HepG2 (cell line): ENCODE results near the gene ZNF629. TPM values are rescaled to one million over a fixed set of nuclear protein-coding genes. Genes with fewer than 3 reads are reported as not detected.

Experiments
- ATAC-seq: fragments of 200-7000 bp; cut with Tn5 transposase; 3 replicates; pipeline ENCODE4 v1.9.1; 2020; ENCODE audit warnings: mild to moderate bottlenecking, moderate library complexity
- BruUV-seq: library from RNA; stranded (reverse); fragments of 400-500 nt; replicated peaks from 2 replicates; lab custom pipeline; 2021; lab: Mats Ljungman, UMichigan
- CTCF ChIA-PET: fragments of 300-600 bp; formaldehyde crosslinking; extraction: SDS; loops from one replicate; lab custom pipeline; 2021; ENCODE audit warnings: low total read pairs, inconsistent platforms, low intra/inter-chr PET ratio; lab: Yijun Ruan, JAX
- POLR2A ChIA-PET: fragments of 350-600 bp; sonication (Branson Sonifier 250); formaldehyde crosslinking; loops from one replicate; lab custom pipeline; 2020; ENCODE audit warnings: antibody characterized with exemption, inconsistent platforms; lab: Yijun Ruan, JAX
- DNase-seq: peaks from one replicate; pipeline ENCODE4 v3.0.0-alpha.2; 2015; ENCODE audit warnings: low spot score
- FAIRE-seq: peaks from 3 replicates; lab custom pipeline; 2011; peaks lifted over from hg19 to GRCh38; lab: Jason Lieb, UNC
- H2AFZ ChIP-seq: one replicate; pipeline ENCODE4 v1.6.1; 2011; ENCODE audit warnings: low read length, inconsistent platforms
- H3K27ac ChIP-seq: fragments of 300-600 bp; 3 replicates; pipeline ENCODE4 v1.8.0; 2011; ENCODE audit warnings: mixed run types, mild to moderate bottlenecking, mixed read lengths, low read length, inconsistent platforms; ENCODE audit not compliant: insufficient read depth; ENCODE audit errors: extremely low read length
- H3K27me3 ChIP-seq, 2 experiments: fragments of 200-600 bp in 1 of 2; 2 replicates in 1 of 2; 3 replicates in 1 of 2; pipeline versions ENCODE4 v1.6.0 to v1.8.0; 2011; ENCODE audit warnings: low read length in 2 of 2, mild to moderate bottlenecking in 2 of 2, moderate library complexity in 2 of 2, inconsistent platforms in 1 of 2; ENCODE audit not compliant: insufficient read depth in 2 of 2, control insufficient read depth in 1 of 2
- H3K36me3 ChIP-seq, 2 experiments: fragments of 200-600 bp in 1 of 2; replicated peaks in 1 of 2; 2 replicates in 1 of 2; 3 replicates in 1 of 2; pipeline versions ENCODE4 v1.5.1 to v1.8.0; 2011; ENCODE audit warnings: low read length in 2 of 2, inconsistent platforms in 1 of 2; ENCODE audit not compliant: insufficient read depth in 2 of 2, control insufficient read depth in 1 of 2
- H3K4me1 ChIP-seq: 2 replicates; pipeline ENCODE4 v1.5.1; 2012; ENCODE audit warnings: low read length, inconsistent platforms; ENCODE audit not compliant: insufficient read depth
- H3K4me2 ChIP-seq: 2 replicates; pipeline ENCODE4 v1.6.0; 2011; ENCODE audit warnings: low read depth, low read length, inconsistent platforms
- H3K4me3 ChIP-seq, 3 experiments: fragments of 200-600 bp in 1 of 3; sonication (generic), shearing (Covaris generic) in 1 of 3; replicated peaks in 1 of 3; 2 replicates each; pipeline ENCODE4 v1.5.1; 2011 to 2016; ENCODE audit warnings: low read length in 3 of 3, inconsistent platforms in 2 of 3, low read depth in 2 of 3, mild to moderate bottlenecking in 2 of 3, control low read depth in 1 of 3, mixed read lengths in 1 of 3; ENCODE audit not compliant: insufficient read depth in 1 of 3
- H3K79me2 ChIP-seq: one replicate; pipeline ENCODE4 v1.6.1; 2011; ENCODE audit warnings: low read length, inconsistent platforms; ENCODE audit not compliant: insufficient read depth
- H3K9ac ChIP-seq: 2 replicates; pipeline ENCODE4 v1.6.0; 2011; ENCODE audit warnings: mild to moderate bottlenecking, low read depth, low read length, inconsistent platforms; ENCODE audit not compliant: insufficient read depth
- H3K9me3 ChIP-seq: 2 replicates; pipeline ENCODE4 v1.5.1; 2012; ENCODE audit warnings: mild to moderate bottlenecking, low read length
- H4K20me1 ChIP-seq: 2 replicates; pipeline ENCODE4 v1.6.0; 2011; ENCODE audit warnings: inconsistent platforms, mild to moderate bottlenecking, low read length, moderate library complexity; ENCODE audit not compliant: insufficient read depth
- ARID3A ChIP-seq: IDR thresholded peaks from 2 replicates; pipeline ENCODE4 v1.6.1; 2012; ENCODE audit warnings: low read depth, low read length, improper control_type of control experiment
- BCL3 ChIP-seq: sonication (generic); formaldehyde crosslinking; IDR thresholded peaks from 2 replicates; pipeline ENCODE4 v1.5.1; 2020; ENCODE audit warnings: mild to moderate bottlenecking, missing genetic modification reagents, moderate library complexity
- FOXP1 ChIP-seq, 2 experiments: fragments of 450-650 bp in 1 of 2; IDR thresholded peaks; 2 replicates each; pipeline ENCODE4 v1.6.1; 2017 to 2018; ENCODE audit warnings: antibody characterized with exemption in 1 of 2
- GATAD2A ChIP-seq: IDR thresholded peaks from 2 replicates; pipeline ENCODE4 v1.6.1; 2016
- HNRNPH1 ChIP-seq: fragments of 200-400 bp; formaldehyde crosslinking; optimal IDR thresholded peaks from 2 replicates; pipeline ENCODE3; 2017; ENCODE audit warnings: mild to moderate bottlenecking, low read depth, low read length
- IRF1 ChIP-seq: sonication (generic); formaldehyde crosslinking; IDR thresholded peaks from 2 replicates; pipeline ENCODE4 v1.4.0; 2020; ENCODE audit warnings: low read depth, mild to moderate bottlenecking, missing genetic modification reagents
- KDM6A ChIP-seq: IDR thresholded peaks from 2 replicates; pipeline ENCODE4 v1.6.1; 2016; ENCODE audit warnings: low read depth
- MAX ChIP-seq: IDR thresholded peaks from 2 replicates; pipeline ENCODE4 v1.6.1; 2012; ENCODE audit warnings: inconsistent platforms
- MIER3 ChIP-seq: IDR thresholded peaks from 2 replicates; pipeline ENCODE4 v1.6.1; 2016; ENCODE audit warnings: missing compliant biosample characterization, borderline replicate concordance
- PAF1 ChIP-seq: IDR thresholded peaks from 2 replicates; pipeline ENCODE4 v1.6.1; 2016; ENCODE audit warnings: missing genetic modification reagents, missing compliant biosample characterization
- PHF20 ChIP-seq: sonication (generic); formaldehyde crosslinking; IDR thresholded peaks from 2 replicates; pipeline ENCODE4 v1.5.0; 2020; ENCODE audit warnings: mild to moderate bottlenecking, missing genetic modification reagents
- PHF8 ChIP-seq: sonication (generic); formaldehyde crosslinking; IDR thresholded peaks from 2 replicates; pipeline ENCODE4 v1.5.0; 2020; ENCODE audit warnings: missing genetic modification reagents
- POLR2AphosphoS5 ChIP-seq: IDR thresholded peaks from 2 replicates; pipeline ENCODE4 v1.6.1; 2012; ENCODE audit warnings: low read depth, low read length
- YY1 ChIP-seq: IDR thresholded peaks from 2 replicates; pipeline ENCODE4 v1.6.1; 2011; ENCODE audit warnings: low read length, low read depth, moderate library complexity, mild to moderate bottlenecking; ENCODE audit not compliant: insufficient read depth, insufficient replicate concordance
- ZBTB21 ChIP-seq: sonication (generic); formaldehyde crosslinking; IDR thresholded peaks from 2 replicates; pipeline ENCODE4 v1.4.0; 2020; ENCODE audit warnings: missing genetic modification reagents
- ZBTB25 ChIP-seq: IDR thresholded peaks from 2 replicates; pipeline ENCODE4 v1.6.1; 2018; ENCODE audit warnings: missing genetic modification reagents
- ZBTB7A ChIP-seq: sonication (generic); formaldehyde crosslinking; IDR thresholded peaks from 2 replicates; pipeline ENCODE4 v1.8.0; 2022; ENCODE audit warnings: mild to moderate bottlenecking, missing genetic modification reagents
- ZMYM3 ChIP-seq: sonication (generic); formaldehyde crosslinking; IDR thresholded peaks from 2 replicates; pipeline ENCODE4 v1.5.1; 2020; ENCODE audit warnings: mild to moderate bottlenecking, missing genetic modification reagents
- ZNF33A ChIP-seq: sonication (generic); formaldehyde crosslinking; IDR thresholded peaks from 2 replicates; pipeline ENCODE4 v1.5.1; 2020; ENCODE audit warnings: missing genetic modification reagents, mild to moderate bottlenecking, moderate library complexity, borderline replicate concordance
- ZNF34 ChIP-seq: sonication (generic); formaldehyde crosslinking; IDR thresholded peaks from 2 replicates; pipeline ENCODE4 v1.4.0; 2020; ENCODE audit warnings: mild to moderate bottlenecking, missing genetic modification reagents, borderline replicate concordance
- WGBS: methylation state at CpG from one replicate; pipeline ENCODE4 v1.1.6; 2017; ENCODE audit warnings: low lambda C conversion rate; 5-methylcytosine and 5-hydroxymethylcytosine counted together
- in situ Hi-C: cut with HindIII; loops from 2 replicates; pipeline ENCODE4 v1.10.0; 2017; ENCODE audit warnings: low pct_unique_long_range_greater_than_20kb; ENCODE audit not compliant: extremely low pct_ligation_motif_present
- intact Hi-C: fragments of 100-400 bp; cut with micrococcal nuclease; formaldehyde crosslinking; loops from one replicate; pipeline ENCODE4 v1.10.0; 2022; ENCODE audit not compliant: unreplicated experiment
- polyA plus RNA-seq, 8 experiments: library from polyadenylated mRNA; depleted of rRNA in 3 of 8; stranded (reverse) in 7 of 8; unstranded in 1 of 8; fragments of >200 nt; fragmentation: Illumina TruSeq in 4 of 8; extraction: Trizol in 4 of 8; gene quantifications; 2 replicates each; pipeline versions ENCODE4 v1.2.1 to v1.2.3, GENCODE V29; 2011 to 2016; ENCODE audit warnings: low read depth in 4 of 8, missing spikeins in 1 of 8, mixed read lengths in 1 of 8; ENCODE audit not compliant: insufficient read depth in 1 of 8
- total RNA-seq, 5 experiments: library from RNA; depleted of rRNA; stranded (reverse); fragments of >200 nt; fragmentation: Illumina TruSeq; extraction: Trizol; gene quantifications; 2 replicates each; pipeline ENCODE4 v1.2.3, GENCODE V29; 2016; ENCODE audit warnings: low read depth in 1 of 5

Gene ZNF629
- total and polyA plus RNA-seq, 2 of the 13 experiments (the other 11 are each of a cell fraction or from before 2014, with no cell fraction given): 6.1 to 16.5 TPM

- TF ChIP-seq IRF1 (no peak), ZBTB7A (CRISPR knock-in tag) (no peak), ZNF34 (CRISPR knock-in tag) (no peak), ARID3A (no peak), HNRNPH1 (no peak), MAX (no peak), MIER3 (CRISPR knock-in tag) (no peak), ZNF33A (CRISPR knock-in tag) (no peak), YY1 (no peak)
These were observed 15.9 kb upstream of the ZNF629 start (continued) for GRCh38 chr16:30802936-30803335.

GRCh38 chr16:30797670-30798309 lies 10.8 kb upstream of the ZNF629 start:
- intact Hi-C loops: no loop called here
- ATAC-seq: peak; percentile 82
- POLR2A ChIA-PET: interaction anchor here (0.7 to 7.0 kb wide), 4 partner anchors 8 to 49 kb away, joined by 3 to 42 read pairs (median 4); no protein-coding TSS in a partner anchor
- CTCF ChIA-PET: no interaction called here
- no peak overlapping the region for H3K9ac ChIP-seq
- no peaks in the 10 kb centered on the region for H3K9me3 ChIP-seq
- no peak overlapping the region for H3K4me2 ChIP-seq
- H3K79me2 ChIP-seq: no peaks in the 10 kb centered on the region
- FAIRE-seq: peak; percentile 84
- no peak overlapping the region for H3K4me3 ChIP-seq
- peaks cover 0 to 9% of the 10 kb centered on the region in 2 experiments; a peak in 2 of 5 replicates for H3K27me3 ChIP-seq
- no peaks in the 10 kb centered on the region for H3K36me3 ChIP-seq
- H3K4me1 ChIP-seq: peaks cover 48% of the 10 kb centered on the region
- in situ Hi-C loops: no loop called here
- H4K20me1 ChIP-seq: no peaks in the 10 kb centered on the region
- DNase-seq: peak; percentile 45
- WGBS: 38% methylated on average over 8 of the region's 8 CpGs
- H2AFZ ChIP-seq: no peak overlapping the region
- BruUV-seq: no TSS peak
- no peak overlapping the region for H3K27ac ChIP-seq
- TF ChIP-seq PHF20: no peak
- no peak for TF ChIP-seq POLR2AphosphoS5
- TF ChIP-seq ZMYM3 (CRISPR knock-in tag): 0 out of 2 replicates have a peak, but pooled peaks have one; percentile 38
- TF ChIP-seq KDM6A (CRISPR knock-in tag): 0 out of 2 replicates have a peak, but pooled peaks have one; percentile 5
- no peak for TF ChIP-seq PAF1
- TF ChIP-seq ZBTB21 (CRISPR knock-in tag): no peak
- no peak for TF ChIP-seq FOXP1 (IDR thresholded peaks at IDR 0.05)
- TF ChIP-seq FOXP1 (CRISPR knock-in tag; IDR thresholded peaks at IDR 0.05): no peak
- TF ChIP-seq ZBTB25: no peak
- no peak for TF ChIP-seq GATAD2A
- 0 out of 2 replicates have a peak, but pooled peaks have one; percentile 35 for TF ChIP-seq BCL3 (CRISPR knock-in tag)
- no peak for TF ChIP-seq PHF8
